MM.1S (cell line): Measurements from ENCODE around the gene DAZAP1.

Source experiments
- DNase-seq: peaks from one replicate; pipeline ENCODE4 v3.0.0-alpha.2; 2015
- H2AFZ ChIP-seq: fragments of 300-600 bp; sonication (generic); 2 replicates; pipeline ENCODE4 v1.6.0; 2016; ENCODE audit warnings: antibody characterized with exemption, low read length
- H3F3A ChIP-seq: fragments of 300-600 bp; sonication (generic); 2 replicates; pipeline ENCODE4 v1.6.1; 2016; ENCODE audit warnings: mild to moderate bottlenecking, antibody characterized with exemption, low read length, moderate library complexity, mixed read lengths; ENCODE audit not compliant: insufficient read depth
- H3K27ac ChIP-seq: fragments of 300-600 bp; sonication (generic); 2 replicates; pipeline ENCODE4 v1.5.1; 2016; ENCODE audit warnings: mild to moderate bottlenecking, low read length
- H3K27me3 ChIP-seq: fragments of 300-600 bp; sonication (generic); replicated peaks from 2 replicates; pipeline ENCODE4 v1.6.0; 2016; ENCODE audit warnings: low read length; ENCODE audit not compliant: insufficient read depth
- H3K36me3 ChIP-seq: fragments of 300-600 bp; sonication (generic); replicated peaks from 2 replicates; pipeline ENCODE4 v1.6.1; 2016; ENCODE audit warnings: mild to moderate bottlenecking, low read length, mixed read lengths; ENCODE audit not compliant: insufficient read depth
- H3K4me1 ChIP-seq: fragments of 300-600 bp; sonication (generic); 2 replicates; pipeline ENCODE4 v1.6.1; 2016; ENCODE audit warnings: low read length, mixed read lengths
- H3K4me2 ChIP-seq: fragments of 300-600 bp; sonication (generic); 2 replicates; pipeline ENCODE4 v1.6.0; 2016; ENCODE audit warnings: low read depth, low read length
- H3K4me3 ChIP-seq: fragments of 300-600 bp; sonication (generic); 2 replicates; pipeline ENCODE4 v1.5.1; 2016; ENCODE audit warnings: low read length, mixed read lengths
- H3K79me2 ChIP-seq: fragments of 300-600 bp; sonication (generic); 2 replicates; pipeline ENCODE4 v1.6.1; 2016; ENCODE audit warnings: mixed run types, low read length, mixed read lengths
- H3K9ac ChIP-seq: fragments of 300-600 bp; sonication (generic); 2 replicates; pipeline ENCODE4 v1.6.1; 2016; ENCODE audit warnings: low read length, mixed read lengths
- H3K9me2 ChIP-seq: fragments of 300-600 bp; sonication (generic); replicated peaks from 2 replicates; pipeline ENCODE4 v1.6.1; 2016; ENCODE audit warnings: mild to moderate bottlenecking, low read length, mixed read lengths; ENCODE audit not compliant: insufficient read depth
- H3K9me3 ChIP-seq: fragments of 300-600 bp; sonication (generic); replicated peaks from 2 replicates; pipeline ENCODE4 v1.6.1; 2016; ENCODE audit warnings: mild to moderate bottlenecking, low read length, mixed read lengths; ENCODE audit not compliant: insufficient read depth
- H4K20me1 ChIP-seq: fragments of 300-600 bp; sonication (generic); 2 replicates; pipeline ENCODE4 v1.6.1; 2016; ENCODE audit warnings: mild to moderate bottlenecking, low read length, moderate library complexity, mixed read lengths; ENCODE audit not compliant: insufficient read depth
- EZH2 ChIP-seq: fragments of 300-600 bp; sonication (generic); optimal IDR thresholded peaks from 2 replicates; pipeline ENCODE3; 2017; ENCODE audit warnings: low read depth, mild to moderate bottlenecking, antibody characterized with exemption, low read length, mixed read lengths
- EZH2phosphoT487 ChIP-seq: fragments of 300-600 bp; sonication (generic); IDR thresholded peaks from 2 replicates; pipeline ENCODE4 v1.6.1; 2018; ENCODE audit warnings: antibody characterized with exemption, low read length
- TF ChIP-seq, protein P1 (sequence below): fragments of 300-600 bp; sonication (generic); IDR thresholded peaks from 2 replicates; pipeline ENCODE4 v1.5.1; 2016; ENCODE audit warnings: antibody characterized with exemption, low read length, mixed read lengths

Gene DAZAP1

DNA sequence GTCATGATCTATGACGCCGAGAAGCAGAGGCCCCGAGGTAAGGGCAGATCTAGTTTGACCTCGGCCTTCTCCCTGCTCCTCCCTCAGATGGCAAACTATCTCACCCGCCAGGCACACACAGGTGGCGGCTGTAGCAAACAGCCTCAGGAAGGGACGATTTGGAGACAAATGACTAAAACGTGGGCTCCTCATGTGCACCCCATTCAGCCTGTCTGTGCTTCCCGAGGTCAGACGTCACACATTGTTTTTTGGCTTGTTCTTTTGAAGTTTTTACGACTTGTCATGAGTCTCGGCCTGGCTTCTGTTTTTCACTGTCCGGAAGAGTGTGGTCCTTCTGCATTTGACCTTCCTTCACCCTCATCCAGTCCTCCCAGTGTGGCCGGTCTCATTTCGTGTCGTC lies 15.0 kb downstream of the DAZAP1 start:
- Histone ChIP-seq H3K27ac (no peak overlapping the region), H3K9ac (no peak overlapping the region), H3K36me3 (peaks cover 47% of the 10 kb centered on the region), H3F3A (peaks cover 4% of the 10 kb centered on the region; the same call in 1 of the 2 replicates), H3K9me3 (no peaks in the 10 kb centered on the region), H3K27me3 (no peaks in the 10 kb centered on the region), H4K20me1 (peaks cover 26% of the 10 kb centered on the region), H3K4me1 (no peaks in the 10 kb centered on the region), H3K4me3 (no peak overlapping the region), H2AFZ (no peak overlapping the region), H3K4me2 (no peak overlapping the region), H3K79me2 (peaks cover 94% of the 10 kb centered on the region), H3K9me2 (no peaks in the 10 kb centered on the region)
- no peak for DNase-seq
- TF ChIP-seq EZH2phosphoT487 (no peak), EZH2 (no peak)
- TF ChIP-seq, protein P1, sequence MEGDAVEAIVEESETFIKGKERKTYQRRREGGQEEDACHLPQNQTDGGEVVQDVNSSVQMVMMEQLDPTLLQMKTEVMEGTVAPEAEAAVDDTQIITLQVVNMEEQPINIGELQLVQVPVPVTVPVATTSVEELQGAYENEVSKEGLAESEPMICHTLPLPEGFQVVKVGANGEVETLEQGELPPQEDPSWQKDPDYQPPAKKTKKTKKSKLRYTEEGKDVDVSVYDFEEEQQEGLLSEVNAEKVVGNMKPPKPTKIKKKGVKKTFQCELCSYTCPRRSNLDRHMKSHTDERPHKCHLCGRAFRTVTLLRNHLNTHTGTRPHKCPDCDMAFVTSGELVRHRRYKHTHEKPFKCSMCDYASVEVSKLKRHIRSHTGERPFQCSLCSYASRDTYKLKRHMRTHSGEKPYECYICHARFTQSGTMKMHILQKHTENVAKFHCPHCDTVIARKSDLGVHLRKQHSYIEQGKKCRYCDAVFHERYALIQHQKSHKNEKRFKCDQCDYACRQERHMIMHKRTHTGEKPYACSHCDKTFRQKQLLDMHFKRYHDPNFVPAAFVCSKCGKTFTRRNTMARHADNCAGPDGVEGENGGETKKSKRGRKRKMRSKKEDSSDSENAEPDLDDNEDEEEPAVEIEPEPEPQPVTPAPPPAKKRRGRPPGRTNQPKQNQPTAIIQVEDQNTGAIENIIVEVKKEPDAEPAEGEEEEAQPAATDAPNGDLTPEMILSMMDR = no peak

- Histone ChIP-seq H3K9ac (no peak overlapping the region), H3F3A (peaks cover 4% of the 10 kb centered on the region; the same call in 1 of the 2 replicates), H3K9me2 (no peaks in the 10 kb centered on the region), H3K36me3 (peaks cover 46% of the 10 kb centered on the region), H3K9me3 (no peaks in the 10 kb centered on the region), H4K20me1 (peaks cover 20% of the 10 kb centered on the region), H3K4me3 (no peak overlapping the region), H3K27me3 (no peaks in the 10 kb centered on the region), H3K79me2 (peaks cover 88% of the 10 kb centered on the region), H3K4me2 (no peak overlapping the region), H2AFZ (no peak overlapping the region), H3K4me1 (no peaks in the 10 kb centered on the region), H3K27ac (no peak overlapping the region)
- no peak for TF ChIP-seq EZH2phosphoT487
- TF ChIP-seq, protein P1 = no peak
- TF ChIP-seq EZH2 = no peak
- no peak for DNase-seq
Measured at GRCh38 chr19:1422943-1423342, 15.6 kb downstream of the DAZAP1 start.

GRCh38 chr19:1423436-1424191 lies 16.2 kb downstream of the DAZAP1 start:
- Histone ChIP-seq H3K27ac (no peak overlapping the region), H3K4me2 (no peak overlapping the region), H3K4me3 (no peak overlapping the region), H3K4me1 (no peaks in the 10 kb centered on the region), H4K20me1 (peaks cover 15% of the 10 kb centered on the region; the same call in 1 of the 2 replicates), H2AFZ (no peak overlapping the region), H3K9ac (no peak overlapping the region), H3K36me3 (peaks cover 39% of the 10 kb centered on the region), H3K9me2 (no peaks in the 10 kb centered on the region), H3K79me2 (peaks cover 82% of the 10 kb centered on the region), H3K27me3 (no peaks in the 10 kb centered on the region), H3K9me3 (no peaks in the 10 kb centered on the region), H3F3A (peaks cover 4% of the 10 kb centered on the region; the same call in 1 of the 2 replicates)
- DNase-seq = no peak
- TF ChIP-seq EZH2phosphoT487 (no peak), EZH2 (no peak)
- TF ChIP-seq, protein P1 = no peak
